Stimulated activated CD4-positive, alpha-beta T cell treated with anti-CD3 and anti-CD28 coated beads, Interleukin-4, amount 100 ng/mL, for 1 hour (primary cell): ENCODE measurements around the gene ZC3H14.
A peak's percentile ranks its signal among the peaks of the same experiment; 100 is the strongest.
"Not testable (repeated sequence)": the region's sequence is repeated elsewhere in the genome, so short reads cannot be mapped to it uniquely, and the experiment has no call there.

Source experiments
- DNase-seq: peaks from one replicate; pipeline ENCODE4 v3.0.0-alpha.2; 2020

Gene ZC3H14

GRCh38 chr14:88562831-88563686 lies at the start of gene ZC3H14:
TSS of gene ZC3H14 (plus strand) at chr14:88563037. CDS start at chr14:88563134, 97 bp downstream.
- peak; percentile 87 for DNase-seq

DNA sequence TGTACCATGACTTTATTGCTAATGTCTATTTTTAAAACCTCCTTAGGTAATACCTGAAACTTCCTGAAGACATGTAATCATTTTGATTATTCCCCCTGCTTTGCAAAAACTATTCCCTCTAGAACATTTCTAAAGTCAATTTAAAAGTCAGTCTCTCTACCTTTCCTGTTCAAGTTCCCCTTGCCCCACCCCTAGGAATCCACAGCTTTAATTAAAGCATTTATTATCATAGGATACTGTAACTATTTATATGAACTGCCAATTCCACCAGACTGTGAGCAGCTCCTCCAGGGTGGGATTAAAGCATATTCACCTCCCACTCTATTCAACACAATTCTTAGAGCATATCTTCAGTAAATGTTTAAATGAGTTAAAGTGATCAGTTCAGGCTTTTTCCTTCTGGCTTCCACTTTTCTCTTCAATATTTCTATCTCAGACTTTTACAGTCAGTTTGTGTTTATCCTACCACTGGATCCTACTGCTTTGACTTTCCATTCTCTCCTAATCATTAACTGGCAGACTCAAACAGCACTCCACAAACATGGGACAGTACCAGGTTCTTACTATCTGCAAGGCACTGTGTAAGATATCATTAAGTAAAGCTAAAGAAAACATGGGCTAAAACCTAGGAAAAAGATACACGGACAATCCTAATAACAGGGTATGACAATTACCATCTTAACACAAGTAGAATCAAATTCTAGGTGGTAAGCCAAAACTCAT lies 47.2 kb upstream of the ZC3H14 start:
- DNase-seq = no peak

DNA sequence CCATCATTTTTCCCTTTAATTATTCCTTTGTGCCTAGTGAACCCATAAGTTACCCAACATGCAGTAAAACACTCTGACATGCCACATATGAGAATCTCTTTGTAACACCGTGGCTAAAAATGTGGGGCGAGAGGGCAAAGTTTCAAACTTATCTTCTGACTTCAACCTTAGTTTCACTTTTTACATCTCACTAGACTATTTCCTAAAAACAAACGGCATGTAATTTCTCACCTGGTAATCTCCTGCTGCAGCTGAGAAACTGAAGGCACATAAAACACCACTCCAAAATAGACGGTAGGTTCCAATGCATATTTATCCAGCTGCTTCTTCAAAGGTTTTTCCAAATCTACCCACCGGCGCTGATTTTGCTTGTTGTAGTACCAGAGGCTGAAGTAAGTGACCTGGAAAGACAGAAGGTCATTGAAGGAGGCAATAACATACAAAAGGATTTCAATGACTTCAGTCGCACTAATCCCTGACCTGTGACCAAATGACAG lies 45.9 kb upstream of the ZC3H14 start:
- no peak for DNase-seq

- no peak for DNase-seq
Observed at GRCh38 chr14:88518592-88519512, 44.0 kb upstream of the ZC3H14 start.

GRCh38 chr14:88519907-88520306 lies 42.9 kb upstream of the ZC3H14 start:
- DNase-seq = no peak

DNA sequence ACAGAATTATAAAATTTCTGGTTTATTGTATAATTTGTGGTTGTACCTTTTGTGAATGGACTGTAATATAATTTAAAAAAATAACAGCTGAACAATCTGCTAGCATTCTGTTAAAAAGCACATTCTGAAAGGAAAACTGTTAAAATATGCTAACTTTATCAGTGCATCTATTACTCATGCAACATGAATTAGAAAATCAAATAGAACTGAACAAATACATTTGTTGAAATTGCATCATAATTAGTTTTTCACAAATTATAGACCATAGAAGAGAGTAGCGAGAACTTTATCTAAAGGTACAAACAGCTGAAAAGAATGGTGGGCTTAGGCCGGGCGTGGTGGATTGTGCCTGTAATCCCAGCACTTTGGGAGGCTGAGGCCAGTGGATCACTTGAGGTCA lies 41.0 kb upstream of the ZC3H14 start:
- DNase-seq = no peak

- no peak for DNase-seq
Observed at GRCh38 chr14:88522393-88522792, 40.4 kb upstream of the ZC3H14 start.

GRCh38 chr14:88529889-88530288 lies 32.9 kb upstream of the ZC3H14 start:
- DNase-seq = not testable (repeated sequence)

GRCh38 chr14:88533064-88533602 lies 29.7 kb upstream of the ZC3H14 start:
- no peak for DNase-seq

GRCh38 chr14:88535149-88535548 lies 27.7 kb upstream of the ZC3H14 start:
- no peak for DNase-seq

DNA sequence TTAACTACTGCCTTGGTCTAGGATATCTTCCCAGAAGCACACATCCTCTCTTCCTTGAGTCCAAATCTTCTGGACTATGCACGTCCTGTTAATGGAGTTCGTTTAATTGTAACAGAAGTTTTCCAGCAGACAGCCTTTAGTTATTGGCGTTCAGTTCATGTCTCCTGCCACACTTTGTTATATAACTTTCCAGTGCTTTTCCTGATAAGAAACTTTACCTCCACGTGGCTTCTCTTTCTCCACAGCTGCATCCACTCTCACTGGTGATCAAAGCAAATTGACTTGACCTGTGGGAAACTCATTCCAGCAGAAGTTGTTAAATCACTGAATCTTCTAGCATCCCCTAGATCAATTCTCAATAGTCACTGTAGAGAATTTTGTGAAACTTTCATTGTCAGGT lies 27.0 kb upstream of the ZC3H14 start:
- no peak for DNase-seq

DNA sequence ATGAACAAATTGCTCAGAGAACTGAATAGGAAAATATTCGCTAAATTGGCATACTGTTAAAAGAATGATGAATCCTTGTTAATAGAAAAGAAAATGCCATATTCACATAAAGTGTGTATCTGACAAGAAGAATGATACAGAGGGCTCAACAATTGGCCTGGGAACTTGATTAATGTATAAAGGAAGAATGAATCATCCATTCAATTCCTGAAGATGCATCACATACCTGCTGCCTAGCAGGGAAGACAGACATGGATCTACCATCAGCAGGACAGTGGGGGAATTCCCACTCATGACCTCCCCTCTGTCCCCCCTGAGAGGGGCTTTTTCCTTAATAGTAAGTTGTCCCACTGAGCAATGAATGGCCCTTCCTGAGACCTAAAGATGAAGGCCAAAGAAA lies 21.5 kb upstream of the ZC3H14 start:
- no peak for DNase-seq

- DNase-seq = no peak
Observed at GRCh38 chr14:88542857-88543795, 19.7 kb upstream of the ZC3H14 start.

DNA sequence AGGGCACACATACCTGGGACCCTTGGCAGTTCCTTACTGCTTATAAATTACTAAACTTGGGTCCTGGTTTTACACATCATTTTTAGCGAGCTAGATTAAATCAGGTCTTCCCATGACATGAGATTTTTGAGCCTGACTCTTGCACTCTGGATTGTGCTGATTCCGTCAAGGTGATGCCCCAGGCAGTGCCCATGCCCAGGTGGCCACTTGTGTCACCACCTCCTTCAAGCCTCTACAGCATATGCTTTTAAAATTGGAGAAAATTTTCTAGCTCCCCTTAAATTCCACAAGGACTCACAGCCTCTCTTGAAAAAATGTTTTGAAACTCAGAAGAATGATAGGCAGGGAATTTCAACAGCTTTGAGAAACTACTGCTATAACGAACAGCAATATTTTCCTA lies 17.6 kb upstream of the ZC3H14 start:
- no peak for DNase-seq

- DNase-seq = no peak
Observed at GRCh38 chr14:88546621-88547385, 16.0 kb upstream of the ZC3H14 start.

DNA sequence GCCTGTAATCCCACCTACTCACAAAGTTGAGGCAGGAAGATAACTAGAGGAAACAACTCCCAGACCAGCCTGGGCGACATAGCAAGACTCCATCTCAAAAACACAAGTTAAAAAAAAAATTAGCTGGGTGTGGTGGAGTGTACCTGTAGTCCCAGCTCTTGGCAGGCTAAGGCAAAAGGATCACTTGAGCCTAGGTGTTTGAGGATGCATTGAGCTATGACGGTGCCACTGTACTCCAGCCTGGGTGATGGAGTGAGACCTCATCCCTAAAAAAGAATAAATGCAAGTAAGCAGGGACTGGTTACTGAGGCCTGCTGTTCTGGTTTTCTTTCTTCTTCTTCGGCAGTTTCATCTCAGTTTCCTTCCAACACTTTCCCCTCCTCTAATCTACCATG lies 15.5 kb upstream of the ZC3H14 start:
- no peak for DNase-seq

DNA sequence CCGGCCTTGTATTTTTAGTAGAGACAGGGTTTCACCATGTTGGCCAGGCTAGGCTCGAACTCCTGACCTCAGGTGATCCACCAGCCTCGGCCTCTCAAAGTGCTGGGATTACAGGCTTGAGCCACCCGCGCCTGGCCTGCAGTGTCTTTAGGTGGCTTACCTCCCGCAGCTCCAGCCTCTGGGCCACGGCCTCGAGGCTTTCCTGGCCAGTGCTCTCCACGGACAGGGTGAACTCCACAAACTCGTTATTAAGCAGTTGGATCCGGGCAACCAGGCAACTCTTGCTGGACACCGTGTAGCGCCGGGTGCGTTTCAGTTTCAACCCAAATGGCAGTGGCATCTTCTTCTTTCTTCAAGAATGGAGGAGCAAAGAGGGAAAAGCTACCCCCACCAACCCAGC lies 12.8 kb upstream of the ZC3H14 start:
- DNase-seq = no peak

DNA sequence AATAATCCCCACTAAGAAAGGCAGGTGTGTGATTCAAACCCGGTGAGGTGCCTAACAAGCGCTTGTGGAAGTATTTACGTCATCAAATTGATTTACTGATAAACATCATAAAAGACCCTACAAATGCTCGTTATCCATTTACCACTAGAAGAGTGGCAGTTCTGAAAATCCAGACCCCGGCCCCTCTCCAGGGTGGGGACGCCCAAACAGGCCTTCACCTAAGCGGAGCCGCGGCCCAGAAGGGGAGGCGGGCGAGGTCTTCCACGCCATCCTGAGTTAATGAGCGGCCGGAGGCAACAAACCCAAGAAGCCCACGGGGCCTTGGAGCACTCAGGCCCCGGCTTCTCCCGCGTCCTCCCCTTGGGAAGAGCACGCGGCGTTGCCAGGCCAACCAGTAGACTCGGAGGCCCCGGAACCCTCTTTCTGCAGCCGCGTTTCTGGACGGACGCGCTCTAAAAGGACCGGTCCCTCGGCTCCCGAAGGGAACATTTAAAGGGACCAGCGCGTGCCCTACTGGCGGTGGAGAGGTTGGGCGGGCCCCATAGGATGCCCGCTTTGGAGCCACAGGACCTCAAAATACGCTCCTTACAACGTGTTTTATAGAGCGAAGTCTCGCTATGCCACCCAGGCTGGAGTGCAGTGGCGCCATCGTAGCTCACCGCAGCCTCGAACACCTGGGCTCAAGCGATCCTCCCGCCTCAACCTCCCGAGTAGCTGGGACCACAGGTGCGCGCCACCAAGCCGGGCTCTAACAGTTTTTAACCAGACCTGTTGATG lies 11.6 kb upstream of the ZC3H14 start:
- DNase-seq = peak; percentile 65

DNA sequence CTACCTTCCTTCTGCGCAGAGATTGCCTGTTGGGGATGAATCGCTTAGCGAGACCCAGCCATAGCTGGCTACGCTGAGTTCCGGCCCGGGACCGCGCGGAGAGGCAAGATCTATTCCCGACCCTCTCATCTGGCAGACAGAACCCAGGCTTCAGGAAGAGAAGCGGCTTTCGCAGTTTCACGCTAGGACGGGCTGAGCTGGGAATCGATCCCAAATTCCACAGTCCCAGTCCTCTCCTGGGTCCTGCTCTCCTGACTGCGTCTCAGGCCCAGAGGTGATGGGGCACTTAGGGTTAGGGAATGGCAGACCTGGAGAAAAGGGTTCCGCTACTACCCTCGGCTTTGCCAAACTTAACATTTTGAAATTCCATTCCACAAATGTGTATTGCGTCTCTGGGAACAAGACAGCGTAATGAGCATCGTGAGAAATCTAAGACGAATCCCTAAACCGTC lies 10.8 kb upstream of the ZC3H14 start:
- no peak for DNase-seq

DNA sequence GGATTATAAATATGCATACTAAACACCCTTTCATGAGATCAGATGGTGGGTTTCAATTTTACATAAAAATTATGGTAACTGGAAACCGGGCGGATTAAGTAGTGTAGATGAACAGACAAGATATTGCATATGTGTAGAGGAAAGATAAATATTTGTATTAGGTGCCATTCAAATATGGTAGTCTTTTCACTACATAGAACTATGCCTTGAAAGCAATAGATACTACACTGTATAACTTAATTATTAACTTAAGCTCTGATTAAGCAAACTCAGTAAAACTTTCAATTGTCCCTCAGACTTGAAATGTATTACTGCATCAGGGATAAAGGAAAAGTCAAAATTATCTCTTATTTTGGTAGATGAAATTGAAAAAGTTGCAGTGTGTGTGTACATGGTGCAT lies 10.0 kb upstream of the ZC3H14 start:
- DNase-seq = no peak
